NT2/D1 (cell line): Measurements from ENCODE around the gene ZNF469.

ENCODE experiments used
- YY1 ChIP-seq: IDR thresholded peaks from 2 replicates; pipeline ENCODE4 v1.6.1; 2011; ENCODE audit not compliant: insufficient read length, insufficient read depth
- ZNF274 ChIP-seq: IDR thresholded peaks from 2 replicates; pipeline ENCODE4 v1.6.1; 2011; ENCODE audit warnings: mild to moderate bottlenecking, low read depth, low read length

DNA sequence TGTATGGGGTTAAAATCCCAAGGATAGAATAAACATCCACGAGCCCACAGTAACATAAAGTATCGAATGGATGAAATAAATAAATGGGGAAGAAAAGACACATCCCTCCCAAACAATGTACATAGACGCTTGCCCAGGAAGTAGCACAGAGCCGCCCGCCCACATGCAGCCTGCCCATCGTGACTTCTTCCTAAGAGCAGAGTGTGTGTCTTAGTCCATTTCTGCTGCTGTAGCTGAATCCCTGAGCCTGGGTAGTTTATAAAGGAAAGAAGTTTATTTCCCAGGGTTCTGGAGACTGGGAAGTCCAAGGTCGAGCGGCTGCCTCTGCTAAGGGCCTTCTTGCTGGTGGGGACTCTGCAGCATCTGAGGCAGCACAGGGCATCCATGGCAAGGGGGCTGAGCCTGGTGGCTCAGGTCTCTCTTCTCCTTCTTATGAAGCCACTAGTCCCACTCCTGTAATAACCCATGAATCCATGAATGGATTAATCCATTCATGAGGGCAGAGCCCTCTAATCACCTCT, 39.4 kb upstream of the ZNF469 start:
- no peak for TF ChIP-seq YY1
- no peak for TF ChIP-seq ZNF274
